Activated effector memory CD4-positive, alpha-beta T cell treated with Interleukin-2 at 50 U/mL for 16 hours (primary cell): Measurements from ENCODE around the gene CD19.

ENCODE experiments used
- DNase-seq: peaks from one replicate; pipeline ENCODE4 v3.0.0-alpha.2; 2020

The CD19 gene

GRCh38 chr16:28983644-28984043 is 51.9 kb downstream of the CD19 start:
- DNase-seq: no peak

- DNase-seq: no peak
Measured at GRCh38 chr16:28984091-28984490, 52.3 kb downstream of the CD19 start.

GRCh38 chr16:28984619-28985135 is 52.9 kb downstream of the CD19 start, which contains the start of gene LAT:
TSS of gene LAT (plus strand) at chr16:28985052. CDS start at chr16:28985418, 366 bp downstream.
- peak; percentile 84 for DNase-seq

GRCh38 chr16:28985211-28986041 is 53.7 kb downstream of the CD19 start:
- no peak for DNase-seq

- no peak for DNase-seq
Measured at GRCh38 chr16:28986046-28986445, 54.3 kb downstream of the CD19 start.

- DNase-seq: no peak
Measured at GRCh38 chr16:28986492-28986891, 54.7 kb downstream of the CD19 start.

- no peak for DNase-seq
Measured at GRCh38 chr16:28987170-28987853, 55.5 kb downstream of the CD19 start.
